ENCODE data around the gene ADRA2C.

Gene ADRA2C

DNA sequence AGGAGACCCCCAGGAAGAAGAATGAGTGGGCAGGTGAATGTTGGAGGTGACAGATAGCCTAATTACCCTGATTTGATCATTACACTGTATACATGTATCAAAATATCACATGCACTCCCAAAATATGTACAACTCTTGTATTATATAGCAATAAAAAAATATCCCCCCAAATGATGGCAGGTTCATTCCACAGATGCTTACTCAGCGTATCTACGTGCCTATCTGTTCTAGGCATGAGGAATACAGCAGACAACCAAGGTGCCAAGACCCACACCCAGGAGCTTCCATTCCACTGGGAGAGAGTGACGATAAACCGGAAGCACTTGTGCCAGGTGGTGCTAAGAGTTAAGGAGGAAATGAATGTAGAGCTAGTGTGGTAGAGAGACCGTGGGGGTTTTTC is 42.4 kb downstream of the ADRA2C start:
- H3K4me1 ChIP-seq (ENCODE audit: insufficient read depth, low read length, severe bottlenecking): no peaks in the 10 kb centered on the region
- H3K9ac ChIP-seq (ENCODE audit: low read length): no peak overlapping the region
- no peak for TF ChIP-seq EZH2 (IDR thresholded peaks at IDR 0.05; ENCODE audit: borderline replicate concordance, low read length)
- TF ChIP-seq, protein P1, sequence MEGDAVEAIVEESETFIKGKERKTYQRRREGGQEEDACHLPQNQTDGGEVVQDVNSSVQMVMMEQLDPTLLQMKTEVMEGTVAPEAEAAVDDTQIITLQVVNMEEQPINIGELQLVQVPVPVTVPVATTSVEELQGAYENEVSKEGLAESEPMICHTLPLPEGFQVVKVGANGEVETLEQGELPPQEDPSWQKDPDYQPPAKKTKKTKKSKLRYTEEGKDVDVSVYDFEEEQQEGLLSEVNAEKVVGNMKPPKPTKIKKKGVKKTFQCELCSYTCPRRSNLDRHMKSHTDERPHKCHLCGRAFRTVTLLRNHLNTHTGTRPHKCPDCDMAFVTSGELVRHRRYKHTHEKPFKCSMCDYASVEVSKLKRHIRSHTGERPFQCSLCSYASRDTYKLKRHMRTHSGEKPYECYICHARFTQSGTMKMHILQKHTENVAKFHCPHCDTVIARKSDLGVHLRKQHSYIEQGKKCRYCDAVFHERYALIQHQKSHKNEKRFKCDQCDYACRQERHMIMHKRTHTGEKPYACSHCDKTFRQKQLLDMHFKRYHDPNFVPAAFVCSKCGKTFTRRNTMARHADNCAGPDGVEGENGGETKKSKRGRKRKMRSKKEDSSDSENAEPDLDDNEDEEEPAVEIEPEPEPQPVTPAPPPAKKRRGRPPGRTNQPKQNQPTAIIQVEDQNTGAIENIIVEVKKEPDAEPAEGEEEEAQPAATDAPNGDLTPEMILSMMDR (IDR thresholded peaks at IDR 0.05; ENCODE audit: low read length): no peak
- H3K9me2 ChIP-seq (ENCODE audit: low read depth, low read length): no peaks in the 10 kb centered on the region
- H3K4me3 ChIP-seq (ENCODE audit: low read depth, low read length, poor library complexity, severe bottlenecking): no peak overlapping the region
- H3K36me3 ChIP-seq (ENCODE audit: insufficient read depth, low read length): no peaks in the 10 kb centered on the region
- no peak overlapping the region for H2AFZ ChIP-seq (ENCODE audit: low read length)
- H3K4me2 ChIP-seq (ENCODE audit: low read length): no peak overlapping the region
- H4K20me1 ChIP-seq (ENCODE audit: insufficient read depth, low read length): no peaks in the 10 kb centered on the region
- no peaks in the 10 kb centered on the region for H3K9me3 ChIP-seq (ENCODE audit: low read length)
- no peaks in the 10 kb centered on the region for H3F3A ChIP-seq (ENCODE audit: insufficient read depth, low read length)
- no peaks in the 10 kb centered on the region for H3K79me2 ChIP-seq (ENCODE audit: insufficient read depth, low read length)
- no peaks in the 10 kb centered on the region for H3K27me3 ChIP-seq (ENCODE audit: insufficient read depth, low read length)
- H3K27ac ChIP-seq (ENCODE audit: low read depth, low read length, poor library complexity, severe bottlenecking): no peak overlapping the region

GRCh38 chr4:3809028-3809427 is 42.8 kb downstream of the ADRA2C start:
- Histone ChIP-seq H3K9me3 (ENCODE audit: low read length) (no peaks in the 10 kb centered on the region), H3F3A (ENCODE audit: insufficient read depth, low read length) (no peaks in the 10 kb centered on the region), H3K36me3 (ENCODE audit: insufficient read depth, low read length) (no peaks in the 10 kb centered on the region), H3K4me2 (ENCODE audit: low read length) (no peak overlapping the region), H3K9me2 (ENCODE audit: low read depth, low read length) (no peaks in the 10 kb centered on the region), H3K9ac (ENCODE audit: low read length) (no peak overlapping the region), H4K20me1 (ENCODE audit: insufficient read depth, low read length) (no peaks in the 10 kb centered on the region), H3K4me1 (ENCODE audit: insufficient read depth, low read length, severe bottlenecking) (no peaks in the 10 kb centered on the region), H3K4me3 (ENCODE audit: low read depth, low read length, poor library complexity, severe bottlenecking) (no peak overlapping the region), H2AFZ (ENCODE audit: low read length) (no peak overlapping the region), H3K79me2 (ENCODE audit: insufficient read depth, low read length) (no peaks in the 10 kb centered on the region), H3K27ac (ENCODE audit: low read depth, low read length, poor library complexity, severe bottlenecking) (no peak overlapping the region), H3K27me3 (ENCODE audit: insufficient read depth, low read length) (no peaks in the 10 kb centered on the region)
- no peak for TF ChIP-seq EZH2 (IDR thresholded peaks at IDR 0.05; ENCODE audit: borderline replicate concordance, low read length)

DNA sequence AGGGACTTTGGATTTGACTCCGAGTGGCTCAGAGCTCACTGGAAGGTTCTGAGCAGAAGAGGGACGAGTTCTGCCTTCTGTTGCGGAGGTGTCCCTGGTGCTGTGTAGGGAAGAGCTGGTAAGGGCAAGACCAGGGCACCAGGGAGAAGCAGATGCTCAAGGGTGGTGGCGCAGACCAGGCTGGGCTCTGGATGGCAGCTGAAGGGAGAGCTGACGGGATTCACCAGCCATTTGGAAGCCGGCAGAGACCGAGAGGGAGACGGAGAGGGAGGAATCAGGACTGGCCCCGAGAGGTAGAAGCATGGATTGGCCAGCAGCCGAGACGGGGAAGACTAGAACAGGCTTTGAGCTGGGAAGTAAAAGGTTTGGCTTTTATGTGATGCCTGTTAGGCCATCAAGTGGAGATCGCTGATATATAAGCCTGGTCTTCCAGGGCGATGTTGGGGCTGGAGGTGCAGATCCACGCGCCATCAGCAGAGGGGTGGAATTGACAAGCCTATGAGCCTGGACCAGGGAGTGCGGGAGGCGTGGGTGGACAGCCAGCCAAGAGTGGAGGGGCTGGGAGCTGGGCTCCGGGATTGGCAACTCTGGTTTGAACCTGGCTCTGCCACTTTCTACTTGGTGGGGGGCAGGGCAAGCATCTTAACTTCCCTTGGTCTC is 43.4 kb downstream of the ADRA2C start:
- no peaks in the 10 kb centered on the region for H3K4me1 ChIP-seq (ENCODE audit: insufficient read depth, low read length, severe bottlenecking)
- no peak overlapping the region for H2AFZ ChIP-seq (ENCODE audit: low read length)
- H3K9ac ChIP-seq (ENCODE audit: low read length): no peak overlapping the region
- no peaks in the 10 kb centered on the region for H3K36me3 ChIP-seq (ENCODE audit: insufficient read depth, low read length)
- no peak overlapping the region for H3K27ac ChIP-seq (ENCODE audit: low read depth, low read length, poor library complexity, severe bottlenecking)
- no peaks in the 10 kb centered on the region for H3K27me3 ChIP-seq (ENCODE audit: insufficient read depth, low read length)
- H4K20me1 ChIP-seq (ENCODE audit: insufficient read depth, low read length): no peaks in the 10 kb centered on the region
- H3F3A ChIP-seq (ENCODE audit: insufficient read depth, low read length): no peaks in the 10 kb centered on the region
- H3K4me2 ChIP-seq (ENCODE audit: low read length): no peak overlapping the region
- H3K79me2 ChIP-seq (ENCODE audit: insufficient read depth, low read length): no peaks in the 10 kb centered on the region
- no peaks in the 10 kb centered on the region for H3K9me3 ChIP-seq (ENCODE audit: low read length)
- TF ChIP-seq, protein P1 (IDR thresholded peaks at IDR 0.05; ENCODE audit: low read length): no peak
- no peak for TF ChIP-seq EZH2 (IDR thresholded peaks at IDR 0.05; ENCODE audit: borderline replicate concordance, low read length)
- H3K9me2 ChIP-seq (ENCODE audit: low read depth, low read length): no peaks in the 10 kb centered on the region
- H3K4me3 ChIP-seq (ENCODE audit: low read depth, low read length, poor library complexity, severe bottlenecking): no peak overlapping the region

DNA sequence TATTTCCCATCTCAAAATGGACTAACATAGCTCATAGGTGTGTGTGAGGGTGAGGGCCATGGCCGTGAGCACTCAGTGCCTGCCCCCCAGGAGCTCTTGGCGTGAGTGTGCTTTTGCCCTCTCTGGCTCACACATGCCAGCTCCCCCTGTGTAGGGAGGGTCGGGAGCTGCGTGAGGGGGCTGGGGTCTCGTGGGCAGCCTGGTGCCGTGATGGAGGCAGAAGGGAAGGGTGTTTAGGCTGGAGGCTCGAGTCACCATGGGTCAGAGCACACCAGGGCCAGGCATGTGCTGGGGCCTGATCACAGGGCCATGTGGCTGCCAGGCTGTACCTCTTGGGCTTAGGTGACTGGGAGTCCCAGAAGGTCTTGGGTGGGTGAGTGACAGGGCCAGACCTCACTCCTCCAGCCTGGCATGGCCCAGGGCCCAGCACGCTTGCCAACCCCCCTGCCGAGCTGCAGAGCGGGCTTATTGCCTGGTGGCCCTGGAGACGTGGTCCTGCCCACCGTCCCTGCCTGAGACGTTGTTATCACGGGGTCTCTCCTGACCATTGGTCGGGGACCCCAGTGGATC is 44.0 kb downstream of the ADRA2C start:
- Histone ChIP-seq H3K9me3 (ENCODE audit: low read length) (no peaks in the 10 kb centered on the region), H3K4me2 (ENCODE audit: low read length) (no peak overlapping the region), H3K4me3 (ENCODE audit: low read depth, low read length, poor library complexity, severe bottlenecking) (no peak overlapping the region), H4K20me1 (ENCODE audit: insufficient read depth, low read length) (no peaks in the 10 kb centered on the region), H3K9ac (ENCODE audit: low read length) (no peak overlapping the region), H3K27ac (ENCODE audit: low read depth, low read length, poor library complexity, severe bottlenecking) (no peak overlapping the region), H3K9me2 (ENCODE audit: low read depth, low read length) (no peaks in the 10 kb centered on the region), H3K27me3 (ENCODE audit: insufficient read depth, low read length) (no peaks in the 10 kb centered on the region), H2AFZ (ENCODE audit: low read length) (no peak overlapping the region), H3F3A (ENCODE audit: insufficient read depth, low read length) (no peaks in the 10 kb centered on the region), H3K4me1 (ENCODE audit: insufficient read depth, low read length, severe bottlenecking) (no peaks in the 10 kb centered on the region), H3K79me2 (ENCODE audit: insufficient read depth, low read length) (no peaks in the 10 kb centered on the region), H3K36me3 (ENCODE audit: insufficient read depth, low read length) (no peaks in the 10 kb centered on the region)
- TF ChIP-seq, protein P1 (IDR thresholded peaks at IDR 0.05; ENCODE audit: low read length): no peak
- TF ChIP-seq EZH2 (IDR thresholded peaks at IDR 0.05; ENCODE audit: borderline replicate concordance, low read length): no peak

All from OCI-LY1 (cell line).